ENCODE data around the gene COL17A1.

Gene COL17A1

DNA sequence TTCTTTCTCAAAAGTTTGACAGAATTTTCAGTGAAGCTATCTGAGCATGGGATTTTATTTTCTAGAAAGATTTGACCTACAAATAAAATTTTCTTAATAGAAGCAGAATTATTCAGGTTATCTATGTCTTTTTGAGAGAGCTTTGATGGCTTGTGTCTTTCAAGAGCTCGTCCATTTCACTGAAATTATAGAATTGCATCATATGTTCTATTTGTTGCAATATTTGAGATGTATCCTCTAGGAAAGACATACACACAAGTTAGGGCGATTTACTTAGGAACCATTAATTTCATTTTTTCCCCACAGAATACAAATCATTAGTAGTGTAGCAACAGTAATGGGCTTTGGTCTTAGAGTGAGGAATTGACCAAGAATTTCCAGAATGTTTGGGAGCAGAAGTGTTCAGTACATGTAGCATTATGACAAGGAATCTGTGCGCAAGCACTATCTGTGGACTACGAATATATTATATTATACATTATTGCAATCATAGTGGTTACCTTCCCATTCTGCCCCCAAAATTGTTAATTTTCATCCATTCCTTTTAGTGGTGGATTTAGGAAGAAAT is 12.8 kb upstream of the COL17A1 start:
- DNase-seq (ENCODE audit: low read depth, low spot score): no peak

- no peak for DNase-seq (ENCODE audit: low read depth, low spot score)
These were observed 11.0 kb upstream of the COL17A1 start for GRCh38 chr10:104096692-104097091.

DNA sequence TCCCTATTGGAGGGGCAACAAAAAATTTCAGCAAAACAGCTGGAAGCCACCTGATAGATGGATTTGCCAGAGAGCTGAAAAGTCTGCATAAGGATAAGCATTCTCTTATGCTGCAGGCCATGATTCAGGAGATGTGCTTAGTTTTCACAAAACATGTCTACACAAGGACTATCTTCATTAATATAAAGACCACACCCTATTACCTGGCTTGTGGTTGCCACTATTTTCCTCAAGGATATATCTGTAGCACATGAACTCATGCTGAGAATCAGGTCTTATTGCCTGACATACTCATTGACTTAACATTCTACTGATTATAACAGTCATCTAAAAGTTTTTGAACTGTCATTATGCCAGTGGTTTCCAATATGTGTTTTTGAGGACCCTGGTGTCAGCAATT is 7.1 kb upstream of the COL17A1 start:
- DNase-seq (ENCODE audit: low read depth, low spot score): no peak

GRCh38 chr10:104090611-104091010 is 4.9 kb upstream of the COL17A1 start:
- peak; percentile 63 for DNase-seq (ENCODE audit: low read depth, low spot score)

DNA sequence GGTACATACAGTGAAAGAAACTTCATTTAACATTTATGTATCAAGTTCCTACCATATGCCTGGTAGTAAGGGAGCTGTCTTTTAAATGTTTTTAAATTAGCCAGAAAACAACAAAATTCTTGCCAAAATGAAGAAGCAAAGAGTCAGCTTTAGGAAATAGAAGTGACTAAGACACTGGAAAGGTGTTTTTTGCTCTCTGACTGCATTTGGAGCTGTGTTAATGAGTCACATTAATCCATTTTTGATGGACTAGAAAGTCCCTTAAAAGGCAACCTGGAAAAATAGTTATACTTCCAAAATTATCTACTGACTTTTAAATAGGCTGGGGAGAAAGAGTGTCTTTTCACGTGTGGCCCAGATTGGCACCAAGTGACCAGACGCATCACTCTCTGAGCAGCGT is 3.9 kb upstream of the COL17A1 start:
- DNase-seq (ENCODE audit: low read depth, low spot score): no peak

- no peak for DNase-seq (ENCODE audit: low read depth, low spot score)
These were observed 2.6 kb upstream of the COL17A1 start for GRCh38 chr10:104088239-104088638.

GRCh38 chr10:104084482-104085142 is 1.1 kb downstream of the COL17A1 start:
- no peak for DNase-seq (ENCODE audit: low read depth, low spot score)

- DNase-seq (ENCODE audit: low read depth, low spot score): peak; percentile 37
These were observed 3.7 kb downstream of the COL17A1 start for GRCh38 chr10:104081998-104082397.

GRCh38 chr10:104080762-104081161 is 4.9 kb downstream of the COL17A1 start:
- DNase-seq (ENCODE audit: low read depth, low spot score): no peak

GRCh38 chr10:104077663-104078151 is 8.0 kb downstream of the COL17A1 start:
- no peak for DNase-seq (ENCODE audit: low read depth, low spot score)

- peak; percentile 37 for DNase-seq (ENCODE audit: low read depth, low spot score)
These were observed 8.4 kb downstream of the COL17A1 start for GRCh38 chr10:104077247-104077646.

DNA sequence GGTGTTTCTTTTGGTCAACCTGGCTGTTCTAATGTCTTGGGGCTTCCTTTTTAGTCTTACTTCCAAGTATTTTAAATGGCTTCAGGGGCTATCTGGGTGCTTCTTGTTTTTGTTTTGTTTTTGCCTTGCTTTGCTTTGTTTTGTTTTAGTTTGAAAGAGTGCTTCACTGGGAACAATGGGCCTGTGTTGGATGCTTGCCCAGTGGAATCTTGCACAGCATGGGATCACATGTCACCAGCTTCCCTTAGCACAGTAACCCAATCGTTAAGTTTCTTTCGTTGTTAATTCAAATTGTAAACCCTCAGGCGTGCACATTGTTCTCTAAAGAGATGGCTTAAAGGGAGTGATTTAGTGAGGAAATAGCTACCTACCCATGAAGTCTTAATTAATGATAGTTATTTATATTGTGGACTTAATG is 8.9 kb downstream of the COL17A1 start:
- DNase-seq (ENCODE audit: low read depth, low spot score): peak; percentile 77

DNA sequence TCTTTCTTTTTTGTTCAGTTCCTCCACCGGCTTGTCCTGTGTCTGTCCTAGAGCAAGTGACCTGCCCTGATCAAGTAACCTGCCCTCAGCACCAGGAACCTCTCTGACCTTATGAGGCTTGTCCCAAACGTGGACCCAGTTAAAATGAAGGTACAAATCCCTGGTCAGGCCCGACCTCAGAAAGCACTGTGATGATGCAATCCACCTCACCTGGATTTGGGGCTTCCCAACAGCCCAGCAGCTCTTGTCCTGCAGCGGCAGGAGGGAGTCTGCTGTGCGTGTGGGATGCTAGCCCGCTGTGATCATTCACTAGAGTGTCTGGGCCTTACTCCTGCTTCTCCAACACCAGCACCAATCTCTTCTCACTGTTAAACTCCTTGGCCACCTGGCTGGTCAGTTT is 11.2 kb downstream of the COL17A1 start:
- no peak for DNase-seq (ENCODE audit: low read depth, low spot score)

DNA sequence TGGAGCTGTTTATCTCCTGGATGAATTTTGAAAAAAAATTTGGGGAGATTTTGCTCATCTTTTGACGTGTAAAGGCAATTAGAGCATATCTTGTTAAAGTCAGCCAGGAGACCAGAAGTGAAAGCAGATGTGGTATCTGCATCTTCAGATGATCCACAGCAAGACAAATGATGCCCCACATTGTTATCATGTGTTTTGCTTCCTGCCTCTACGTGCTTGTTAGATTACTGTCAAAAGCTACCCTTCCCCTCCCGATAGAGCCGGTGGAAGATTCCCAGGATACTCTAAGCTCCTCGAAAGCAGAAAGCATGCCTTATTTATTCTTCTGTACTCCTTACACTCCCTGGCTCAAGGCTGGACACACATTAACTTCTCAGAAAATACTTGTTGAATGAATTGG is 12.9 kb downstream of the COL17A1 start:
- no peak for DNase-seq (ENCODE audit: low read depth, low spot score)

- no peak for DNase-seq (ENCODE audit: low read depth, low spot score)
These were observed 16.1 kb downstream of the COL17A1 start for GRCh38 chr10:104069613-104070012.

DNA sequence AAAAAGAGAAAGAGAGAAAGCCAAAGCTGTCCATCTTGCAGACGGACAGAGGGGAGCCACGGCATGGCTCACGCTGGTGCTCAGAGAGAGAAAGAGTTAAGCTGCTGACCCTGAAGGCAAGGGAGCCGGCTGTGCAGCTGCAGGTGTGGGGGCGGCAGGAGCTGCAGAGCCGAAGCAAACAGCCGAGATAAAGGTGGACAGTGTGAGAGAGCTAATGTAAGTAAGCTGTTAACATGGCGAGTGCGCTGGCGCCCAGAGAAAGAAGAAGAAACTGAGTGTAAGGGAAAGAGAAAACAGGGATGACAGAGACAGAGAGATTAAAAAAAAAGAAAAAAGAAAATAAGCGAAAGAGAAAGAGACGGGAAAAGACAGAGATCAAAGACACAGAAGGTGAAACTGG is 18.2 kb downstream of the COL17A1 start:
- no peak for DNase-seq (ENCODE audit: low read depth, low spot score)

GRCh38 chr10:104066945-104067344 is 18.7 kb downstream of the COL17A1 start:
- DNase-seq (ENCODE audit: low read depth, low spot score): no peak

DNA sequence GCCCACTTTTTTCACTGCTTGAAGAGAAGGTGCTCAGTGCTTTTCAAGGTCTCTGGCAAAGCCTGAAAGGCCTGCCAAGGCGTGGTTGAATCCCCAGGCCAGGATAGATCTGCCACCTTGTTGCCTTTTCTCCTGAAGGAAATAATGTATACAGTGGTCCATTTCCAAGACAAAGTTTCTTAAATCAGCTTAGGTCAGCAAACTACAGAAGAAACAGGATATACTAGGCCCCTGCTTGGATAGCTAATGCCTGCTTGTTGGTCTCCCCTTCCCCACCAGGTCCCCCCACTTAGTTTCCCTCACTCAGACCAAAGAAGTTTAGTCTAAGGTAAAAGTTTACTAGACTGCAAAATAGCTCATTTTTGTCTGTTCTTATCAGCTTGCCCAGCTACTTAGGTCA is 19.9 kb downstream of the COL17A1 start:
- no peak for DNase-seq (ENCODE audit: low read depth, low spot score)

DNA sequence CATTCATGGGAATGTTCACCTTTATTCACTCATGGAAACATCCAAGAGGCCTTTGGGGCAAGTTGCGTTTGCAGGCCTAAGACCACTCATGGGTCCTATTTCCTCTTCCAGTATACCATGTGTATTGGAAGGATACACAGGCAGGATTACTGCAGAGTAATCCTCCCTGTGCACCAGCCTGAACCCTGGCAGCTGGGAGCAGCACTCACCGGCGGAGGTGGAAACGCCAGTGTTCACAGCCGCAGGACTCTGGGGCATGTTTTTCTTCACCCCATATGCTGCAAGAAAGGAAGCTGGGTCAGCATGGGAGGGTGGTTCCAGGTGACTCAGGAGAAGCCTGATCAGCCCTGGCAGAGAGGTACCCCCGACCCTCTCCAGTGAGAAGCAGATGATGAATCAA is 24.5 kb downstream of the COL17A1 start:
- DNase-seq (ENCODE audit: low read depth, low spot score): no peak

GRCh38 chr10:104059364-104059763 is 26.3 kb downstream of the COL17A1 start:
- DNase-seq (ENCODE audit: low read depth, low spot score): no peak

- DNase-seq (ENCODE audit: low read depth, low spot score): no peak
These were observed 28.0 kb downstream of the COL17A1 start for GRCh38 chr10:104057717-104058116.

GRCh38 chr10:104056619-104057273 is 28.9 kb downstream of the COL17A1 start:
- DNase-seq (ENCODE audit: low read depth, low spot score): no peak

DNA sequence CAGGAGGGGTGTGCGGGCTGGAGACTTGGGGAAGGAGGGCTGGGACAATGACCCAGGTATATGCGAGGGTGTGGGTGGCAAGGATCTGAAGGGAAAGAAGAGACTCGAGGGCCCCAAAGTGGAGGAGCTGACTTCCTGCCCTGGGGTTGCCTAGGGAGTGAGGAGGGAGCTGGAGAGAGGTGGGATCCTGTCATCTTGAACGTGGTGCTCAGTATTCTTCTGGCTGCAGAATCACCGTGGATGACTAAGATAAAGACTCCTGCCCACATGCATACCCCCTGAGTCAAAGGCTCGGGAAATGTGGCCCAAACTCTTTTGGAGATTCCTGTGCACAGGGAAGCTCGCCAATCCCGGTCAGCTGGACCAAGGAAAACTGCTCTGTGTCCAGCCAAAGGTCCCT is 31.2 kb downstream of the COL17A1 start:
- peak; percentile 38 for DNase-seq (ENCODE audit: low read depth, low spot score)

All from astrocyte of the hippocampus (primary cell).